Left ventricle myocardium inferior (tissue), 1 donor: ENCODE results near the gene ADARB1. TPM values are rescaled to one million over a fixed set of nuclear protein-coding genes. Genes with fewer than 3 reads are reported as not detected.

Experiments
- DNase-seq: peaks from one replicate; pipeline ENCODE4 v3.0.0-alpha.2; 2020
- H3K27ac ChIP-seq: fragments of 200-600 bp; replicated peaks from 2 replicates; pipeline ENCODE4 v1.8.0; 2021
- H3K27me3 ChIP-seq: fragments of 200-600 bp; 2 replicates; pipeline ENCODE4 v1.8.0; 2021; ENCODE audit warnings: low read depth
- H3K36me3 ChIP-seq: fragments of 200-600 bp; 2 replicates; pipeline ENCODE4 v1.8.0; 2021
- H3K4me1 ChIP-seq: fragments of 200-600 bp; 2 replicates; pipeline ENCODE4 v1.8.0; 2021
- H3K4me3 ChIP-seq: fragments of 200-600 bp; 2 replicates; pipeline ENCODE4 v1.8.0; 2021; ENCODE audit warnings: mild to moderate bottlenecking, moderate library complexity
- H3K9me3 ChIP-seq: fragments of 200-600 bp; replicated peaks from 2 replicates; pipeline ENCODE4 v1.8.0; 2021
- CTCF ChIP-seq: fragments of 200-600 bp; IDR thresholded peaks from 2 replicates; pipeline ENCODE4 v1.8.0; 2021; ENCODE audit warnings: antibody characterized with exemption, mild to moderate bottlenecking, borderline replicate concordance
- intact Hi-C: fragments of 100-400 bp; cut with micrococcal nuclease; formaldehyde crosslinking; loops from one replicate; pipeline ENCODE4 v1.11.0; 2022
- total RNA-seq: library from RNA; stranded (reverse); fragmentation: NEBNext Ultra II Directional; extraction: Animal tissue kit (Norgen Biotek cat#: 25700); gene quantifications from one replicate; pipeline ENCODE4 v1.2.1, GENCODE V29; 2021
- donor health status: DM: no; HTN: yes; CAD: no; lungs with severe emphysema.

The ADARB1 gene
- total RNA-seq, 1 donor from 2014 or later: 15.5 TPM

GRCh38 chr21:45256912-45257672 is 182.7 kb downstream of the ADARB1 start:
- no peak overlapping the region for H3K27ac ChIP-seq
- intact Hi-C loops: no loop called here

GRCh38 chr21:45257673-45258341 is 183.4 kb downstream of the ADARB1 start:
- no peak for TF ChIP-seq CTCF
- H3K4me3 ChIP-seq: no peak overlapping the region
- no peak overlapping the region for H3K27ac ChIP-seq
- no peak for DNase-seq
- H3K4me1 ChIP-seq: peaks cover 23% of the 10 kb centered on the region
- no peaks in the 10 kb centered on the region for H3K9me3 ChIP-seq
- H3K36me3 ChIP-seq: peaks cover 3% of the 10 kb centered on the region
- intact Hi-C loops: no loop called here
- H3K27me3 ChIP-seq: peaks cover 55% of the 10 kb centered on the region

More at GRCh38 chr21:45256912-45257672, 182.7 kb downstream of the ADARB1 start:
- no peaks in the 10 kb centered on the region for H3K9me3 ChIP-seq
- H3K27me3 ChIP-seq: peaks cover 58% of the 10 kb centered on the region
- H3K36me3 ChIP-seq: peaks cover 3% of the 10 kb centered on the region
- no peak overlapping the region for H3K4me3 ChIP-seq
- TF ChIP-seq CTCF: no peak
- H3K4me1 ChIP-seq: peaks cover 23% of the 10 kb centered on the region
- DNase-seq: no peak

DNA sequence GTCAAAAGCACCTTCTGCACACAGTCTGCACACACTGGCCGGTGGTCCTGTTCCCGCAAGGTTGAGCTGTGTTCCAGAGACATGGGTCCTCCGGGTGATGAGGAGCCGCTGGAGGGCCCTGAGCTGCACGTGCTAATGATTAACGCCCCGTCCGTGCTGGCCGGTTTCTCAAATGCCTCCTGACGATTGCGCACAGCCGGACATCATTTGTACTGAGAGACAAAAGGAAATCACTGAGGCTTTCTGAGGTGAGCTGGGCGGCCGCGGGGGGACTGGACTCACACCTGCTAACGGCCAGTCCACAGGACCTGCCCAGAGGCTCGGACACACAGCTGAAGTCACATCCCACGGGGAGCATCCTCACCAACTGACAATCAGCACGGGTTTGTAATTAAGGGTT is 184.1 kb downstream of the ADARB1 start:
- Histone ChIP-seq H3K4me1 (peaks cover 23% of the 10 kb centered on the region), H3K36me3 (peaks cover 8% of the 10 kb centered on the region), H3K9me3 (no peaks in the 10 kb centered on the region), H3K27me3 (peaks cover 49% of the 10 kb centered on the region), H3K4me3 (no peak overlapping the region), H3K27ac (no peak overlapping the region)
- DNase-seq: no peak
- no peak for TF ChIP-seq CTCF
- intact Hi-C loops: no loop called here

- intact Hi-C loops: no loop called here
- peaks cover 23% of the 10 kb centered on the region for H3K4me1 ChIP-seq
- H3K9me3 ChIP-seq: no peaks in the 10 kb centered on the region
- no peak for DNase-seq
- TF ChIP-seq CTCF: no peak
- peaks cover 43% of the 10 kb centered on the region for H3K27me3 ChIP-seq
- H3K27ac ChIP-seq: no peak overlapping the region
- peaks cover 16% of the 10 kb centered on the region for H3K36me3 ChIP-seq
- H3K4me3 ChIP-seq: no peak overlapping the region
Measured at GRCh38 chr21:45259206-45259840, 184.9 kb downstream of the ADARB1 start.

GRCh38 chr21:45260191-45260825 is 185.9 kb downstream of the ADARB1 start:
- no peak overlapping the region for H3K4me3 ChIP-seq
- H3K36me3 ChIP-seq: peaks cover 26% of the 10 kb centered on the region
- intact Hi-C loops: no loop called here
- peaks cover 23% of the 10 kb centered on the region for H3K4me1 ChIP-seq
- H3K27ac ChIP-seq: no peak overlapping the region
- H3K9me3 ChIP-seq: no peaks in the 10 kb centered on the region
- DNase-seq: no peak
- peaks cover 33% of the 10 kb centered on the region for H3K27me3 ChIP-seq
- TF ChIP-seq CTCF: no peak
